MCF 10A (cell line): Measurements from ENCODE around the gene ZNF714. TPM values are rescaled to one million over a fixed set of nuclear protein-coding genes. Genes with fewer than 3 reads are reported as not detected.

ENCODE experiments used
- BruUV-seq: library from RNA; stranded (reverse); fragments of 400-500 nt; replicated peaks from 2 replicates; lab custom pipeline; 2021; lab: Mats Ljungman, UMichigan
- CTCF ChIA-PET: fragments of 300-600 bp; sonication (Branson Sonifier 250); formaldehyde crosslinking; extraction: SDS; loops from one replicate; lab custom pipeline; 2021; ENCODE audit warnings: antibody characterized with exemption, inconsistent platforms; lab: Yijun Ruan, JAX
- POLR2A ChIA-PET: fragments of 300-600, 350-650 bp; sonication (Branson Sonifier 250); formaldehyde crosslinking; extraction: SDS; loops from one replicate; lab custom pipeline; 2020; ENCODE audit warnings: antibody characterized with exemption, inconsistent platforms; lab: Yijun Ruan, JAX
- DNase-seq: peaks from one replicate; pipeline ENCODE4 v3.0.0-alpha.2; 2018; ENCODE audit not compliant: unreplicated experiment
- H3K27ac Mint-ChIP-seq: one replicate; pipeline ENCODE4 v1.8.0; 2022; ENCODE audit warnings: mild to moderate bottlenecking, low read depth, mixed read lengths; ENCODE audit not compliant: unreplicated experiment
- H3K27me3 Mint-ChIP-seq: one replicate; pipeline ENCODE4 v1.8.0; 2022; ENCODE audit warnings: mixed read lengths; ENCODE audit not compliant: insufficient read depth, unreplicated experiment
- H3K36me3 Mint-ChIP-seq: one replicate; pipeline ENCODE4 v1.8.0; 2022; ENCODE audit warnings: mild to moderate bottlenecking, moderate library complexity, mixed read lengths; ENCODE audit not compliant: insufficient read depth, unreplicated experiment
- H3K4me1 Mint-ChIP-seq: one replicate; pipeline ENCODE4 v1.8.0; 2022; ENCODE audit warnings: mixed read lengths; ENCODE audit not compliant: insufficient read depth, unreplicated experiment
- H3K4me3 Mint-ChIP-seq: one replicate; pipeline ENCODE4 v1.8.0; 2022; ENCODE audit warnings: mild to moderate bottlenecking, moderate library complexity, mixed read lengths; ENCODE audit not compliant: unreplicated experiment
- H3K9me3 Mint-ChIP-seq: one replicate; pipeline ENCODE4 v1.8.0; 2022; ENCODE audit warnings: mixed read lengths; ENCODE audit not compliant: unreplicated experiment
- CTCF ChIP-seq: fragments of 200-600 bp; IDR thresholded peaks from one replicate; pipeline ENCODE4 v1.8.0; 2022; ENCODE audit warnings: antibody characterized with exemption, mild to moderate bottlenecking; ENCODE audit not compliant: unreplicated experiment
- intact Hi-C: fragments of 100-400 bp; cut with micrococcal nuclease; formaldehyde crosslinking; loops from 2 replicates; pipeline ENCODE4 v1.14.1; 2022
- total RNA-seq: library from RNA; stranded (reverse); gene quantifications from 2 replicates; pipeline ENCODE4 v1.2.3, GENCODE V29; 2022

Gene ZNF714
- total RNA-seq, 1 experiment from 2014 or later: 10.0 TPM

- intact Hi-C loops: no loop called here
- BruUV-seq: no TSS peak
Observed at GRCh38 chr19:21109116-21109515, 27.1 kb downstream of the ZNF714 start.

GRCh38 chr19:21110183-21110582 is 28.2 kb downstream of the ZNF714 start:
- POLR2A ChIA-PET: interaction anchor here (0.9 to 1.2 kb wide), 2 partner anchors 32 to 33 kb away, joined by 3 read pairs; partner anchors contain the start of gene ZNF431

More at GRCh38 chr19:21109116-21109515, 27.1 kb downstream of the ZNF714 start:
- Mint-ChIP-seq H3K9me3 (peaks cover 19% of the 10 kb centered on the region), H3K4me1 (no peaks in the 10 kb centered on the region), H3K4me3 (no peak overlapping the region), H3K36me3 (peaks cover 48% of the 10 kb centered on the region), H3K27me3 (no peaks in the 10 kb centered on the region), H3K27ac (no peak overlapping the region)
- ChIA-PET CTCF (no interaction called here), POLR2A (interaction anchor here (0.7 kb wide), 1 partner anchor 18 kb away, joined by 3 read pairs; no protein-coding TSS in a partner anchor)
- TF ChIP-seq CTCF: no peak
- no peak for DNase-seq

GRCh38 chr19:21115430-21115829 is 33.4 kb downstream of the ZNF714 start:
- H3K9me3 Mint-ChIP-seq: peaks cover 31% of the 10 kb centered on the region
- ChIA-PET POLR2A (no interaction called here), CTCF (no interaction called here)
- TF ChIP-seq CTCF: no peak
- no peak overlapping the region for H3K27ac Mint-ChIP-seq
- no peaks in the 10 kb centered on the region for H3K4me1 Mint-ChIP-seq
- peaks cover 43% of the 10 kb centered on the region for H3K36me3 Mint-ChIP-seq
- H3K4me3 Mint-ChIP-seq: no peak overlapping the region
- no TSS peak for BruUV-seq
- no peaks in the 10 kb centered on the region for H3K27me3 Mint-ChIP-seq
- intact Hi-C loops: no loop called here
- DNase-seq: no peak

More at GRCh38 chr19:21110183-21110582, 28.2 kb downstream of the ZNF714 start:
- H3K4me3 Mint-ChIP-seq: no peak overlapping the region
- DNase-seq: no peak
- intact Hi-C loops: no loop called here
- H3K4me1 Mint-ChIP-seq: no peaks in the 10 kb centered on the region
- TF ChIP-seq CTCF: no peak
- no TSS peak for BruUV-seq
- no peaks in the 10 kb centered on the region for H3K27me3 Mint-ChIP-seq
- peaks cover 30% of the 10 kb centered on the region for H3K9me3 Mint-ChIP-seq
- no peak overlapping the region for H3K27ac Mint-ChIP-seq
- H3K36me3 Mint-ChIP-seq: peaks cover 53% of the 10 kb centered on the region
- CTCF ChIA-PET: no interaction called here

GRCh38 chr19:21117041-21117907 is 35.3 kb downstream of the ZNF714 start:
- POLR2A ChIA-PET: interaction anchor here (1.2 kb wide), 1 partner anchor 34 kb away, joined by 3 read pairs; no protein-coding TSS in a partner anchor
- Mint-ChIP-seq H3K27me3 (no peaks in the 10 kb centered on the region), H3K9me3 (peaks cover 29% of the 10 kb centered on the region), H3K4me3 (no peak overlapping the region), H3K36me3 (peaks cover 38% of the 10 kb centered on the region), H3K27ac (no peak overlapping the region), H3K4me1 (no peaks in the 10 kb centered on the region)
- no TSS peak for BruUV-seq
- intact Hi-C loops: no loop called here
- TF ChIP-seq CTCF: no peak
- no peak for DNase-seq
- CTCF ChIA-PET: no interaction called here
